Osteoblast (primary cell): ENCODE results near the gene ARHGAP21. TPM values are rescaled to one million over a fixed set of nuclear protein-coding genes. Genes with fewer than 3 reads are reported as not detected.

Experiments
- DNase-seq: peaks from one replicate; pipeline ENCODE4 v3.0.0; 2011; ENCODE audit warnings: low spot score, mixed read lengths; ENCODE audit not compliant: insufficient read length; ENCODE audit errors: missing footprints
- H2AFZ ChIP-seq: 2 replicates; pipeline ENCODE4 v1.6.0; 2011; ENCODE audit warnings: mild to moderate bottlenecking, low read length
- H3K27ac ChIP-seq: 2 replicates; pipeline ENCODE4 v1.5.1; 2011; ENCODE audit warnings: mild to moderate bottlenecking, low read depth, low read length, moderate library complexity
- H3K27me3 ChIP-seq: 2 replicates; pipeline ENCODE4 v1.6.0; 2012; ENCODE audit warnings: mild to moderate bottlenecking, control low read depth, inconsistent platforms, low read length, moderate library complexity; ENCODE audit not compliant: insufficient read depth
- H3K36me3 ChIP-seq: 2 replicates; pipeline ENCODE4 v1.5.1; 2011; ENCODE audit warnings: mild to moderate bottlenecking, low read length, control low read depth, moderate library complexity; ENCODE audit not compliant: insufficient read depth
- H3K4me1 ChIP-seq: 2 replicates; pipeline ENCODE4 v1.5.1; 2011; ENCODE audit warnings: mild to moderate bottlenecking, low read length, control low read depth, moderate library complexity; ENCODE audit not compliant: insufficient read depth
- H3K4me2 ChIP-seq: 2 replicates; pipeline ENCODE4 v1.6.0; 2011; ENCODE audit warnings: mild to moderate bottlenecking, low read length; ENCODE audit not compliant: insufficient read depth
- H3K4me3 ChIP-seq: fragments of 200-600 bp; sonication (generic); 3 replicates; pipeline ENCODE4 v1.5.1; 2012; ENCODE audit warnings: mild to moderate bottlenecking, low read length, inconsistent platforms; ENCODE audit not compliant: insufficient read depth
- H3K79me2 ChIP-seq: 2 replicates; pipeline ENCODE4 v1.6.0; 2012; ENCODE audit warnings: mild to moderate bottlenecking, low read length, control low read depth, inconsistent platforms; ENCODE audit not compliant: insufficient read depth
- H3K9me3 ChIP-seq: 2 replicates; pipeline ENCODE4 v1.5.1; 2011; ENCODE audit warnings: low read depth, low read length, control low read depth
- H4K20me1 ChIP-seq: 2 replicates; pipeline ENCODE4 v1.6.0; 2012; ENCODE audit warnings: mild to moderate bottlenecking, low read length, control low read depth; ENCODE audit not compliant: insufficient read depth
- CTCF ChIP-seq: IDR thresholded peaks from 2 replicates; pipeline ENCODE4 v1.5.1; 2011; ENCODE audit warnings: mild to moderate bottlenecking, low read depth, low read length, moderate library complexity; ENCODE audit errors: extremely low read depth
- total RNA-seq: library from RNA; depleted of rRNA; stranded (reverse); fragments of >200 nt; gene quantifications from 2 replicates; pipeline ENCODE4 v1.2.3, GENCODE V29; 2012

The ARHGAP21 gene
- total RNA-seq, 1 donor, result 140 TPM

GRCh38 chr10:24650669-24651391, 72.9 kb downstream of the ARHGAP21 start:
- Histone ChIP-seq H3K79me2 (peaks cover 46% of the 10 kb centered on the region), H3K4me3 (no peak overlapping the region), H3K9me3 (no peaks in the 10 kb centered on the region), H4K20me1 (no peaks in the 10 kb centered on the region), H3K27ac (no peak overlapping the region), H2AFZ (no peak overlapping the region), H3K36me3 (no peaks in the 10 kb centered on the region), H3K4me1 (no peaks in the 10 kb centered on the region), H3K27me3 (no peaks in the 10 kb centered on the region), H3K4me2 (no peak overlapping the region)
- TF ChIP-seq CTCF, result no peak
- DNase-seq, result no peak

GRCh38 chr10:24645784-24646183, 77.9 kb downstream of the ARHGAP21 start:
- H3K9me3 ChIP-seq, result no peaks in the 10 kb centered on the region
- peaks cover 10% of the 10 kb centered on the region for H3K4me1 ChIP-seq
- H3K79me2 ChIP-seq, result peaks cover 60% of the 10 kb centered on the region
- H2AFZ ChIP-seq, result no peak overlapping the region
- H4K20me1 ChIP-seq, result peaks cover 2% of the 10 kb centered on the region
- DNase-seq, result no peak
- no peaks in the 10 kb centered on the region for H3K36me3 ChIP-seq
- no peaks in the 10 kb centered on the region for H3K27me3 ChIP-seq
- H3K4me3 ChIP-seq, result no peak overlapping the region
- H3K4me2 ChIP-seq, result no peak overlapping the region
- no peak for TF ChIP-seq CTCF
- no peak overlapping the region for H3K27ac ChIP-seq

- Histone ChIP-seq H2AFZ (no peak overlapping the region), H3K36me3 (no peaks in the 10 kb centered on the region), H3K27ac (no peak overlapping the region), H3K79me2 (peaks cover 58% of the 10 kb centered on the region), H4K20me1 (peaks cover 2% of the 10 kb centered on the region), H3K27me3 (no peaks in the 10 kb centered on the region), H3K4me2 (no peak overlapping the region), H3K9me3 (no peaks in the 10 kb centered on the region), H3K4me3 (no peak overlapping the region), H3K4me1 (peaks cover 10% of the 10 kb centered on the region)
- no peak for DNase-seq
- TF ChIP-seq CTCF, result no peak
Measured at GRCh38 chr10:24645022-24645421, 78.7 kb downstream of the ARHGAP21 start.

- Histone ChIP-seq H3K79me2 (peaks cover 54% of the 10 kb centered on the region), H3K36me3 (no peaks in the 10 kb centered on the region), H3K4me3 (no peak overlapping the region), H2AFZ (no peak overlapping the region), H3K27ac (peak overlapping the region; percentile 13), H3K27me3 (no peaks in the 10 kb centered on the region), H3K4me1 (peaks cover 10% of the 10 kb centered on the region), H4K20me1 (peaks cover 2% of the 10 kb centered on the region), H3K4me2 (peak overlapping the region; percentile 38), H3K9me3 (no peaks in the 10 kb centered on the region)
- TF ChIP-seq CTCF, result no peak
- DNase-seq, result no peak
Measured at GRCh38 chr10:24643679-24644209, 79.9 kb downstream of the ARHGAP21 start.
